ENCODE data around the gene L3MBTL4.

DNA sequence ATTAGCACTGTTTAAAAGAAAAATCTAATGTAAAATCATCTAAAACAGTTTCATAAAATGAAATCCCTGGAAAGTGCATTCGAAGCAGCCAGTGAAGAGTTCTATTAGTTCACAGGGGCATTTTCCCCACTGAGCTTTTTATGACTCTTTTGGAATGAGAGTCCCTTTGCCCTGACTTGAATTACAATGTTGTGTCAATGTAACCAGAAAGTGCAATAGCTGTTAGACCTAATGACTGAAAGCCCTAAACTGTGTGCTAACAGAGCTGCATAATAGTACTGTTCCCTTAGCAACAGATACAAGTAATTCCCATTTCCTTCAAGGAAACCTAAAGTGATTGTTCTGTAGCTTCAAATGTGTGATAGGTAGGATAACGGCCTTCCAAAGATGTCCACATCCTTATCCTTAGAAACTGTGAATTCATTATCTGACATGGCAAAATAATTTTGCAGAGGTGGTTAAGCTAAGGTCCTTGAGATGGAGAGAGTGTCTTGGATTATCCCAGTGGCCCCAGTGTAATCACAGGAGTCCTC lies 134.4 kb downstream of the L3MBTL4 start:
- TF ChIP-seq, protein P1, sequence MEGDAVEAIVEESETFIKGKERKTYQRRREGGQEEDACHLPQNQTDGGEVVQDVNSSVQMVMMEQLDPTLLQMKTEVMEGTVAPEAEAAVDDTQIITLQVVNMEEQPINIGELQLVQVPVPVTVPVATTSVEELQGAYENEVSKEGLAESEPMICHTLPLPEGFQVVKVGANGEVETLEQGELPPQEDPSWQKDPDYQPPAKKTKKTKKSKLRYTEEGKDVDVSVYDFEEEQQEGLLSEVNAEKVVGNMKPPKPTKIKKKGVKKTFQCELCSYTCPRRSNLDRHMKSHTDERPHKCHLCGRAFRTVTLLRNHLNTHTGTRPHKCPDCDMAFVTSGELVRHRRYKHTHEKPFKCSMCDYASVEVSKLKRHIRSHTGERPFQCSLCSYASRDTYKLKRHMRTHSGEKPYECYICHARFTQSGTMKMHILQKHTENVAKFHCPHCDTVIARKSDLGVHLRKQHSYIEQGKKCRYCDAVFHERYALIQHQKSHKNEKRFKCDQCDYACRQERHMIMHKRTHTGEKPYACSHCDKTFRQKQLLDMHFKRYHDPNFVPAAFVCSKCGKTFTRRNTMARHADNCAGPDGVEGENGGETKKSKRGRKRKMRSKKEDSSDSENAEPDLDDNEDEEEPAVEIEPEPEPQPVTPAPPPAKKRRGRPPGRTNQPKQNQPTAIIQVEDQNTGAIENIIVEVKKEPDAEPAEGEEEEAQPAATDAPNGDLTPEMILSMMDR (IDR thresholded peaks at IDR 0.05): no peak
- TF ChIP-seq POLR2AphosphoS5 (IDR thresholded peaks at IDR 0.05; ENCODE audit: low read depth, low read length) (no peak), REST (IDR thresholded peaks at IDR 0.05; ENCODE audit: insufficient read depth in 1 of 2, low read depth in 2 of 2, low read length in 1 of 2) (no peak), SIN3A (IDR thresholded peaks at IDR 0.05; ENCODE audit: borderline replicate concordance, insufficient read depth, low read depth, low read length) (no peak), TCF7L2 (IDR thresholded peaks at IDR 0.05; ENCODE audit: low read depth, low read length) (no peak)

All from Panc1 (cell line).